SK-MEL-5 (cell line): Measurements from ENCODE around the gene PLEKHA1. TPM values are rescaled to one million over a fixed set of nuclear protein-coding genes. Genes with fewer than 3 reads are reported as not detected.
A peak's percentile ranks its signal among the peaks of the same experiment; 100 is the strongest.

Experiments used
- DNase-seq: peaks from one replicate; pipeline ENCODE4 v3.0.0-alpha.2; 2016; ENCODE audit warnings: low read depth, low spot score
- in situ Hi-C: cut with HindIII; loops from 2 replicates; pipeline ENCODE4 v1.10.0; 2016; ENCODE audit warnings: low sequenced_read_pairs, high pct_unique_total_duplicates, low pct_unique_long_range_greater_than_20kb
- total RNA-seq: library from RNA; depleted of rRNA; stranded (reverse); fragments of >200 nt; shearing (Covaris generic); gene quantifications from 2 replicates; pipeline ENCODE4 v1.2.3, GENCODE V29; 2014

PLEKHA1 gene
- total RNA-seq, 1 experiment from 2014 or later: 10.7 TPM

- peak; percentile 53 for DNase-seq
- in situ Hi-C loops: no loop called here
Observed at GRCh38 chr10:122441961-122442360, 67.5 kb downstream of the PLEKHA1 start.

DNA sequence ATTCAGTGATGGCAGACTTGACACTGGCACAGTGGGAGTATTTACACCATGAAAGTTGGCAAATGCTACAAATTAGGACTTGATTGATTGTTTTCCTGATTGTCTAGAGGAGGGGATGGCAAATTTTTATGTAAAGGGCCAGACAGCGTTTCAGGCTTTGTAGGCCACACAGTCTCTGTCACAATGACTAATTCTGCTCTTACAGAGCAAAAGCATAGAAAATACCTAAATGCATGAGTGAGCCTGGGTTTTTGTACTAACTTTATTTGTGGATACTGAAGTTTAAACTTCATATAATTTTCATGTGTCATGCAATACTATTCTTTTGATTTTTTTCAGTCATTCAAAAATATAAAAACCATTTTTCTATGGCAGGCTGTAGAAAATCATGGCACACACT is 71.0 kb downstream of the PLEKHA1 start:
- in situ Hi-C loops: no loop called here
- no peak for DNase-seq

DNA sequence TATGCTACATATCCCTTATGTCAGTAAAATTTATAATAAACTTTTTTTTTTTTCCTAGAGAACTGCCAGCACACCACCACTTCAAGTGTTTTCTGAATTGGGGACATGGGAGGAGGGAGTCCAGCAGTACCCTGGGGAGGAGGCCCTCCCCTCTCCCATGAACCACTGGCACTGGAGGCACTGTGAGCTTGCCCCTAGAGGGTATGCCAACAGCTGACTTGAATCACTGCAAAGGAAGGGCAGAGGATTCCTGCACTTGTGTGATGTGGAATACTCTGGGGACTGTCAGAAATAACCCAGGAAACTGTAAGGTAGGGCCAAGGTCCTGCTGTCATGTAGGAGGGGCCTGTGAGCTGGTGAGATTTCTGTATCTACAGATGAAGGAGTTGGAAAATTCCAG is 71.4 kb downstream of the PLEKHA1 start:
- peak; percentile 29 for DNase-seq
- in situ Hi-C loops: no loop called here

DNA sequence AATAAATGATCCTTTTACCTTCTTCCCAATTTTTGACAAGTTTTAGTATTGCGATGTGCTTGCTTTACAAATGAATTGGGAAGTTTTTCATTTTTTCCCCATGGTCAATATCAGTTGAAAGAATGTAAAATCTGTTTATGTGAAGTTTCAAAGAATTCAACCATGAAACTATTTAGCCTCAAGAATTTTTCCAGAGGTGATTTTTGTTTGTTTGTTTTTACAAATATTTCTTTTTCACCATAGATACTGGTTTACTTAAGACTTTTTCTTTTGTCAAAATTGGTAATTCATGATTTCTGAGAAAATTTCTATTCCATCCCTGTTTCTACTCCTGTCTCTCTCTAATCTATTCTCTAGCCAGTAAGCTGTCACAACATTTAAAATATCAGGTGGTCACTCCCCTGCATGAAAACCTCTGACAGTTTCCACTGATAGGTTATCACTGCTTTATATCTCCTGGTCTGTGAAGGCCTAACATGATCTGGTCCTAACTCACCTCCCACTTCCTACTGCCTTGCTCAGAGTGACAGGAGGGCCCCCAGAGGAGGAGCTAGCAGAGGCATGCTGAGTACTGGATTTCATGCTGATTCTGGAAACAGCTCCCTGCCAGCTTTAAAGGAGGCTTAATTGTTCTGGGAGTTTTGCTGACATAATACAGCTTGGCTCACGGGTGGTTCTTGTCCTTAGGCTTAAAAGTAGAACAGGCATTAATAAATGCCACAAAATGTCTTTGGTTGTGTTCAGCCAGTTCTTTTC is 72.3 kb downstream of the PLEKHA1 start:
- in situ Hi-C loops: no loop called here
- DNase-seq: peak; percentile 70

DNA sequence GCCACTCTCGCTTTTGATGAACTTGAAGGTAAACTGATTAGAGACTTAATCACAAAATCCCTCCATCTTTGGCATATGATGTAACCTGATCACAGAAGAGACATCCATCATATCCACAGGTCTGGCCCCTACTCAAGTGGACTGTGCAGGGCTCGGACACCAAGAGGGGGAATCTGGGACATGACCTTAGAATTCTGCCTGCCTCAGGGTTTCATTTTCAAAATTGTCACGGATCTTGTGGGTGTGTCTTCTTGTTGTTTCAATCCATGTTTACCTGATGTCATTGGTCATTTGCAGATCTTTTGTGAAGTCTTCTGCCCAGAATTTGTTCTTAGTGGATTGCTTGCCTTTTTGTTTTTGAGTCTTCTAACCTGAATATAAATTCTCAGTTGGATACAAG is 74.1 kb downstream of the PLEKHA1 start:
- in situ Hi-C loops: no loop called here
- DNase-seq: no peak

GRCh38 chr10:122449153-122449552 is 74.6 kb downstream of the PLEKHA1 start:
- in situ Hi-C loops: no loop called here
- no peak for DNase-seq

DNA sequence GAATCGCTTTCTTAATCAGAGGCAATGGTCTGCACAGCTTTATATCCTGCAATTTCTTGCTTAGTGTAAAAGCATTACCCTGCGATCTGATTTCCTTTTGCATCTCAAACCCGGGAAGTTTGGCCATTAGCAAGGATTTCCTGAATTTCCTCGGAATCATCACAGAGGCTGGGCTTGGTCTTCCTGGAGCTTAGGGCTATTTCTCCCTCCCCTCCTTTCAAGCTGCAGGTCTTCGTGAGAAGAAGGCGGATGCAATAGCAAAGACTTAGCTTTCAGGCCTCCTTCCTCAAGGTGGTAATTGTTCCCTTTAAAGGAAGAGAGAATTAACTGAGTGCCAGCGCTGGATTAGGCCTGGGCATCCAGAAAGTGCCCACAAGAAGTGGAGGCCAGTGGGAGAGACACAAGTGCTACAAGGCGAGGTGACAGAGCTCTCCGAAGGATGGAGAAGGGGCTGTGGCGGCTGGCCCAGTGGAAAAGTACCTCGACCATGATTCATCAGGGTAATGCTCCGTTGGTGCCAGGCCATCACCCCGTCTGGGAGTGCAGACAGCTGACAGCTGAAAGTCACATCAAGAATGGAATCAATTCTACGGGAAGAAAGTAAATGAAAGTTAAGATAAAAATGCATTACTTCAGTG is 76.0 kb downstream of the PLEKHA1 start:
- in situ Hi-C loops: no loop called here
- no peak for DNase-seq

GRCh38 chr10:122454071-122454470 is 79.6 kb downstream of the PLEKHA1 start:
- no peak for DNase-seq
- in situ Hi-C loops: no loop called here

DNA sequence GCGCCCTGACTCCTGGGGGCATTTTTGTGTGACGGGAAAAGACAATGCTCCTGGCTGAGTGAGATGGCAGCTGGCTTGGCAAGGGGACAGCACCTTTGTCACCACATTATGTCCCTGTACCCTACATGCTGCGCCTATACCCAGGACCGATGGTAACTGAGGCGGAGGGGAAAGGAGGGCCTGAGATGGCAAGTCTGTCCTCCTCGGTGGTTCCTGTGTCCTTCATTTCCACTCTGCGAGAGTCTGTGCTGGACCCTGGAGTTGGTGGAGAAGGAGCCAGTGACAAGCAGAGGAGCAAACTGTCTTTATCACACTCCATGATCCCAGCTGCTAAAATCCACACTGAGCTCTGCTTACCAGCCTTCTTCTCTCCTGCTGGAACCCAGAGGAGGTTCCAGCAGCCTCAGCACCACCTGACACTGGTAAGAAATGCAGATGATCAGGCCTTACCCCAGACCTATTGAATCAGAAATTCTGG is 80.1 kb downstream of the PLEKHA1 start, which contains the start of gene ARMS2:
Gene ARMS2 (plus strand): TSS at position 51 of the 478 bp plus-strand sequence. CDS start 75 bp downstream, at position 126.
- no peak for DNase-seq
- in situ Hi-C loops: no loop called here

- in situ Hi-C loops: no loop called here
- no peak for DNase-seq
Observed at GRCh38 chr10:122455376-122456079, 81.0 kb downstream of the PLEKHA1 start.

DNA sequence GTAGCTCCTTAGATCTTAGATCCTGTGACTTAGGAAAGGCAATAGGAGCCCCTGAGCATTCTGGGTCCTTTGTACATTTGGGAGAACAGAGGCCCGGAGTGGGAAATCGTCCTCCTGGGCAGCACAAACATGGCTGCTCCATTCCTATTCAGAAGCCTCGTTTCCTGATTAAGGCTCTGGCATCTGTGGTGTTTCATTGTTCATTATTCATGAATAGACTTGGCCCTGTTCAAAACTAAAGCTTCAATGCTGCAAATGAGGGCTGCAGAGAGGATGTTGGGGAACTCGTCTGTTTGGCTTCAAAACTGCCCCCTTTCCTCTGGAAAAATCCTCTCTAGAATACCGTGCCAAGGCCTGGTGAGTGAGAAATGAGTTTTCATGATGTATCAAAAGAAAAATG is 83.4 kb downstream of the PLEKHA1 start:
- DNase-seq: no peak
- in situ Hi-C loops: no loop called here

DNA sequence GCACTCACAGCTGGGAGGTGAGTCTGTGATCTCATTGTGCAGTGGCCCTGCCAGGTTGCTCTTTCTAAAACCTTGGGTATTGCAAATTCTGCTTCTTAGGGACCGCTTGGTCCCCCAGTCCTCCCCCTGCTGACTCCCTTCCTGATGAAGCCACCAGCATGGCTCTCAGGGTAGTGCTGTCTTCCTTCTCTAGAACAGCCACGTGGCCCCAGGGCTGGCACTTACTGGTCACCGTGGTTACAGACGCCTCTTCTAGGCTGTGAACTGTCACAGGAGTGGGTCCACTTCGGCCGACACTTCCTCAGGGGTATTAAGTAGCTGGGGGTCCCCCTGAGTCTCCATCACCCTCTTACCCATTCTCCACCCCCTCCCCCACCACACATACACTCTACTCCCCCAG is 84.2 kb downstream of the PLEKHA1 start:
- in situ Hi-C loops: no loop called here
- DNase-seq: no peak

DNA sequence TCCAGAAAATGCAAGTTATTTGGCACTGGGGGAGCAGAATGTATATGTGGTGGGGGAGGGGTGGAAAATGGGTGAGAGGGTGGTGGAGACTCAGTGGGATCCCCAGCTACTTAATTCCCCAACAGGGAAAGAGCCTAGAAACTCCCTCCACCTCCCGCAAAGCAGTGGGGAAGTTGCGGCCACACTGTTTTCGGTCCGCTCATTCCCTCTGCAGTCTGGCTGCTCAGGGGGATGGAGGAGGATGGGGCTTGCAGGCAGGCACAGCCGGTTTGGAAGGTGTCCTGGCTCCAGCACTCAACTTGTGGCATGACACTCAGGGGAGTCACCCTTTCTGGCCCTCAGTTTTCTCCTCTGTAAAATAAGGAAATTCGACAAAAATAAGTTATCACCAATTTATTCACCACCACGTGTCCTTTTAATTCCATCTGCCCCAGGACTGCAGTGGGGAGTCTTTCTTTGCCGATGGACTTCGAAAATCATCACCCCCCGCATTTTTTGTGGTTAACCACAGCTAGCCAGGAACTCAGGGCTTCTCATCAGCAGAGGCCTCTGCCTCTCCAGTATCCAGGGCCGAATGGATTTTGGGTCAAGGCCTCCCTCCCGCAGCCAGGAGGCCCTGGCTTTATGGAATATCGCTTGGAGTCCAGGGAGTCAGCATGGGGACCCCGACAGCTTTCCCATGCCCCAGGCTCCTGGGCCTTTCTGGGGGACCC is 85.2 kb downstream of the PLEKHA1 start:
- no peak for DNase-seq

DNA sequence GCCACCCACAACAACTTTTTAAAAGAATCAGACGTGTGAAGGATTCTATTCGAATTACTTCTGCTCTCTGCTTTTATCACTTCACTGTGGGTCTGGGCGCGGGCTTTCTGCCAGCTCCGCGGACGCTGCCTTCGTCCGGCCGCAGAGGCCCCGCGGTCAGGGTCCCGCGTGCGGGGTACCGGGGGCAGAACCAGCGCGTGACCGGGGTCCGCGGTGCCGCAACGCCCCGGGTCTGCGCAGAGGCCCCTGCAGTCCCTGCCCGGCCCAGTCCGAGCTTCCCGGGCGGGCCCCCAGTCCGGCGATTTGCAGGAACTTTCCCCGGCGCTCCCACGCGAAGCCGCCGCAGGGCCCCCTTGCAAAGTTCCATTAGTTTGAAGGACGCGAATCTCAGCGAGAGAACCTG is 86.4 kb downstream of the PLEKHA1 start:
- no peak for DNase-seq
- in situ Hi-C loops: no loop called here

More for the DNA sequence above, 85.2 kb downstream of the PLEKHA1 start:
- in situ Hi-C loops: no loop called here

GRCh38 chr10:122461367-122461728 is 86.8 kb downstream of the PLEKHA1 start, which contains the start of gene HTRA1:
TSS of gene HTRA1 (plus strand) at chr10:122461553. CDS start at chr10:122461653, 100 bp downstream.
- in situ Hi-C loops: no loop called here
- peak; percentile 66 for DNase-seq

DNA sequence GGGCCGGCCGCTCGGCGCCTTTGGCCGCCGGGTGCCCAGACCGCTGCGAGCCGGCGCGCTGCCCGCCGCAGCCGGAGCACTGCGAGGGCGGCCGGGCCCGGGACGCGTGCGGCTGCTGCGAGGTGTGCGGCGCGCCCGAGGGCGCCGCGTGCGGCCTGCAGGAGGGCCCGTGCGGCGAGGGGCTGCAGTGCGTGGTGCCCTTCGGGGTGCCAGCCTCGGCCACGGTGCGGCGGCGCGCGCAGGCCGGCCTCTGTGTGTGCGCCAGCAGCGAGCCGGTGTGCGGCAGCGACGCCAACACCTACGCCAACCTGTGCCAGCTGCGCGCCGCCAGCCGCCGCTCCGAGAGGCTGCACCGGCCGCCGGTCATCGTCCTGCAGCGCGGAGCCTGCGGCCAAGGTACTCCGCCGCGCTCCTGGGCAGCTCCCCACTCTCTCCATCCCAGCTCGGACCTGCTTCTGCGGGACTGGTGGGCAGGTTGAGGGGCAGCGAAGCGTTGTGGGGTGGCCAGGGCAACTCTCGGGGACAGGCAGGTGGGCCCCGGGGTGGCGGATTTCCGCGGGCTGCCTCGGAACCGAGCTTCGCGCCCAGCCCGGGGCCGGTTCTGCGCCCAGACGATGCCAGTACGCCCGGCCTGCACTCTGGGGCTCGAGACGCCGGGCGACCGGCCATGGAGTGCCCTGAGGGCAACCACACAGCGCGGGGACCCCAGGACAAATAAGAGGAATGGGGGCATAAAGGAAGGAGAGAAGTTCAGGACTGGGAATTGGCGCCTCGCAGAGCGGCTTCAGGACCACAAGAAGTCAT is 87.4 kb downstream of the PLEKHA1 start:
- no peak for DNase-seq
- in situ Hi-C loops: no loop called here
